HepG2 (cell line): ENCODE data around the gene AHNAK. TPM values are rescaled to one million over a fixed set of nuclear protein-coding genes. Genes with fewer than 3 reads are reported as not detected.

Source experiments
- ARID4A ChIP-seq: sonication (generic); formaldehyde crosslinking; IDR thresholded peaks from 2 replicates; pipeline ENCODE4 v1.5.0; 2020; ENCODE audit warnings: mild to moderate bottlenecking, missing genetic modification reagents, borderline replicate concordance
- ATRX ChIP-seq: sonication (generic); formaldehyde crosslinking; IDR thresholded peaks from 2 replicates; pipeline ENCODE4 v1.4.0; 2020; ENCODE audit warnings: missing genetic modification reagents, borderline replicate concordance
- BRD4 ChIP-seq: sonication (generic); formaldehyde crosslinking; IDR thresholded peaks from 2 replicates; pipeline ENCODE4 v1.4.0; 2020; ENCODE audit warnings: missing genetic modification reagents
- CEBPB ChIP-seq: IDR thresholded peaks from 2 replicates; pipeline ENCODE4 v1.6.1; 2011; ENCODE audit warnings: low read depth, low read length, improper control_type of control experiment, borderline replicate concordance
- DNMT1 ChIP-seq: sonication (generic); formaldehyde crosslinking; IDR thresholded peaks from 2 replicates; pipeline ENCODE4 v1.5.1; 2020; ENCODE audit warnings: mild to moderate bottlenecking, missing genetic modification reagents
- DRAP1 ChIP-seq: IDR thresholded peaks from 2 replicates; pipeline ENCODE4 v1.6.1; 2016; ENCODE audit warnings: missing genetic modification reagents, missing compliant biosample characterization
- E2F1 ChIP-seq: sonication (generic); formaldehyde crosslinking; IDR thresholded peaks from 2 replicates; pipeline ENCODE4 v1.5.0; 2020; ENCODE audit warnings: missing genetic modification reagents
- ELF1 ChIP-seq: sonication (generic); formaldehyde crosslinking; IDR thresholded peaks from 2 replicates; pipeline ENCODE4 v1.4.0; 2020; ENCODE audit warnings: missing genetic modification reagents
- ELF3 ChIP-seq: IDR thresholded peaks from 2 replicates; pipeline ENCODE4 v1.6.1; 2016; ENCODE audit warnings: missing genetic modification reagents, missing compliant biosample characterization
- HOXA3 ChIP-seq: sonication (generic); formaldehyde crosslinking; IDR thresholded peaks from 2 replicates; pipeline ENCODE4 v1.5.0; 2020; ENCODE audit warnings: missing genetic modification reagents
- ISX ChIP-seq: sonication (generic); formaldehyde crosslinking; conservative IDR thresholded peaks from 2 replicates; pipeline ENCODE4 v1.5.0; 2020; ENCODE audit warnings: missing genetic modification reagents
- POGZ ChIP-seq: sonication (generic); formaldehyde crosslinking; IDR thresholded peaks from 2 replicates; pipeline ENCODE4 v1.4.0; 2020; ENCODE audit warnings: mild to moderate bottlenecking, missing genetic modification reagents
- RARA ChIP-seq: IDR thresholded peaks from 2 replicates; pipeline ENCODE4 v1.6.1; 2016; ENCODE audit warnings: missing genetic modification reagents, missing compliant biosample characterization
- RCOR2 ChIP-seq: IDR thresholded peaks from 2 replicates; pipeline ENCODE4 v1.6.1; 2016; ENCODE audit warnings: missing biosample characterization, missing genetic modification reagents
- TFE3 ChIP-seq: IDR thresholded peaks from 2 replicates; pipeline ENCODE4 v1.6.1; 2016
- TOPORS ChIP-seq: sonication (generic); formaldehyde crosslinking; IDR thresholded peaks from 2 replicates; pipeline ENCODE4 v1.8.0; 2023; ENCODE audit warnings: mild to moderate bottlenecking, missing genetic modification reagents
- ZNF362 ChIP-seq: sonication (generic); formaldehyde crosslinking; IDR thresholded peaks from 2 replicates; pipeline ENCODE4 v1.4.0; 2020; ENCODE audit warnings: missing genetic modification reagents, mild to moderate bottlenecking, borderline replicate concordance
- ZNF414 ChIP-seq: sonication (generic); formaldehyde crosslinking; IDR thresholded peaks from 2 replicates; pipeline ENCODE4 v1.5.0; 2020; ENCODE audit warnings: missing genetic modification reagents
- ZNF564 ChIP-seq: sonication (generic); formaldehyde crosslinking; IDR thresholded peaks from 2 replicates; pipeline ENCODE4 v1.8.1; 2023; ENCODE audit warnings: mild to moderate bottlenecking, missing genetic modification reagents
- ZNF75D ChIP-seq: sonication (generic); formaldehyde crosslinking; IDR thresholded peaks from 2 replicates; pipeline ENCODE4 v1.8.1; 2023; ENCODE audit warnings: missing genetic modification reagents, mild to moderate bottlenecking, borderline replicate concordance
- polyA plus RNA-seq, 8 experiments: library from polyadenylated mRNA; depleted of rRNA in 3 of 8; stranded (reverse) in 7 of 8; unstranded in 1 of 8; fragments of >200 nt; fragmentation: Illumina TruSeq in 4 of 8; extraction: Trizol in 4 of 8; gene quantifications; 2 replicates each; pipeline versions ENCODE4 v1.2.1 to v1.2.3, GENCODE V29; 2011 to 2016; ENCODE audit warnings: low read depth in 4 of 8, missing spikeins in 1 of 8, mixed read lengths in 1 of 8; ENCODE audit not compliant: insufficient read depth in 1 of 8
- total RNA-seq, 5 experiments: library from RNA; depleted of rRNA; stranded (reverse); fragments of >200 nt; fragmentation: Illumina TruSeq; extraction: Trizol; gene quantifications; 2 replicates each; pipeline ENCODE4 v1.2.3, GENCODE V29; 2016; ENCODE audit warnings: low read depth in 1 of 5

The AHNAK gene
- total and polyA plus RNA-seq, 2 of the 13 experiments (the other 11 are each of a cell fraction or from before 2014, with no cell fraction given) = 23.4 to 25.0 TPM

GRCh38 chr11:62432695-62433094 lies 113.9 kb downstream of the AHNAK start (continued):
- TF ChIP-seq ZNF362 (peak; percentile 66; the same call in 1 of the 2 replicates), TOPORS (CRISPR knock-in tag) (no peak), ZNF75D (CRISPR knock-in tag) (no peak), ATRX (CRISPR knock-in tag) (no peak), E2F1 (CRISPR knock-in tag) (no peak), HOXA3 (CRISPR knock-in tag) (peak; percentile 57), ZNF564 (CRISPR knock-in tag) (no peak), ELF3 (peak; percentile 43; the same call in 1 of the 2 replicates), TFE3 (CRISPR knock-in tag) (0 out of 2 replicates have a peak, but pooled peaks have one; percentile 21), DNMT1 (CRISPR knock-in tag) (no peak), CEBPB (peak; percentile 66; the same call in 1 of the 2 replicates), ARID4A (CRISPR knock-in tag) (peak; percentile 35; the same call in 1 of the 2 replicates), ELF1 (no peak), RCOR2 (peak; percentile 67; the same call in 1 of the 2 replicates), BRD4 (no peak), DRAP1 (CRISPR knock-in tag) (peak; percentile 18; the same call in 1 of the 2 replicates), RARA (CRISPR knock-in tag) (peak; percentile 55), POGZ (CRISPR knock-in tag) (peak; percentile 57; the same call in 1 of the 2 replicates), ZNF414 (CRISPR knock-in tag) (peak; percentile 24; the same call in 1 of the 2 replicates), ISX (CRISPR knock-in tag) (no peak)
